HCT116 (cell line): ENCODE results near the gene HIF1AN. TPM values are rescaled to one million over a fixed set of nuclear protein-coding genes. Genes with fewer than 3 reads are reported as not detected.
A peak's percentile ranks its signal among the peaks of the same experiment; 100 is the strongest.

Source experiments
- ATAC-seq: fragments of 200-7000 bp; cut with Tn5 transposase; 2 replicates; pipeline ENCODE4 v1.9.1; 2020; ENCODE audit warnings: mild to moderate bottlenecking, moderate library complexity
- BruUV-seq: library from RNA; stranded (reverse); fragments of 400-500 nt; replicated peaks from 2 replicates; lab custom pipeline; 2021; lab: Mats Ljungman, UMichigan
- CTCF ChIA-PET: fragments of 300-600 bp; sonication (Branson Sonifier 250); formaldehyde crosslinking; loops from one replicate; lab custom pipeline; 2021; ENCODE audit warnings: antibody characterized with exemption; lab: Charles Lee
- POLR2A ChIA-PET: fragments of 300-600, 350-600 bp; sonication (Branson Sonifier 250); formaldehyde crosslinking; loops from one replicate; lab custom pipeline; 2021; ENCODE audit warnings: antibody characterized with exemption; lab: Charles Lee
- RAD21 ChIA-PET, 2 experiments: fragments of 300-600 bp; sonication (Branson Sonifier 250); formaldehyde crosslinking; loops; one replicate each; lab custom pipeline; 2023; ENCODE audit warnings: low total read pairs in 2 of 2; ENCODE audit not compliant: uncharacterized antibody in 2 of 2, unreplicated experiment in 2 of 2, low non-redundant PET in 1 of 2; lab: Charles Lee
- DNase-seq: peaks from one replicate; pipeline ENCODE4 v3.0.0-alpha.2; 2010; ENCODE audit warnings: low read depth, low spot score
- H2AFZ ChIP-seq: fragments of 200-600 bp; shearing (Covaris generic), sonication (generic); 2 replicates; pipeline ENCODE4 v1.6.1; 2017; ENCODE audit warnings: low read depth, mixed run types, mixed read lengths, antibody characterized with exemption, low read length; ENCODE audit not compliant: poor library complexity, severe bottlenecking
- H3K27ac ChIP-seq: 2 replicates; pipeline ENCODE4 v1.5.1; 2012; ENCODE audit warnings: low read depth, low read length
- H3K27me3 ChIP-seq: fragments of 200-600 bp; sonication (generic); 2 replicates; pipeline ENCODE4 v1.6.1; 2016; ENCODE audit warnings: mixed run types, low read length, mixed read lengths; ENCODE audit not compliant: insufficient read depth
- H3K36me3 ChIP-seq, 2 experiments: fragments of 200-500 bp in 1 of 2; fragments of 200-600 bp in 1 of 2; sonication (Bioruptor generic) in 1 of 2; sonication (generic) in 1 of 2; 2 replicates each; pipeline versions ENCODE4 v1.5.1 to v1.6.1; 2014 to 2016; ENCODE audit warnings: low read length in 2 of 2, inconsistent platforms in 1 of 2, mixed read lengths in 1 of 2, mixed run types in 1 of 2; ENCODE audit not compliant: insufficient read depth in 2 of 2, control insufficient read depth in 1 of 2
- H3K4me1 ChIP-seq, 2 experiments: fragments of 200-600 bp in 1 of 2; sonication (generic) in 1 of 2; 2 replicates each; pipeline versions ENCODE4 v1.5.1 to v1.6.1; 2012 to 2017; ENCODE audit warnings: low read length in 2 of 2, inconsistent platforms in 1 of 2, mild to moderate bottlenecking in 1 of 2, mixed read lengths in 1 of 2, mixed run types in 1 of 2, moderate library complexity in 1 of 2; ENCODE audit not compliant: insufficient read depth in 2 of 2, control insufficient read depth in 1 of 2
- H3K4me2 ChIP-seq: fragments of 200-600 bp; sonication (generic); 2 replicates; pipeline ENCODE4 v1.6.1; 2017; ENCODE audit warnings: mixed run types, low read length, mixed read lengths
- H3K4me3 ChIP-seq, 2 experiments: fragments of 200-600 bp in 1 of 2; sonication (generic) in 1 of 2; replicated peaks in 1 of 2; 2 replicates each; pipeline ENCODE4 v1.5.1; 2011 to 2016; ENCODE audit warnings: low read length in 2 of 2, control low read depth in 1 of 2, low read depth in 1 of 2, mild to moderate bottlenecking in 1 of 2, mixed read lengths in 1 of 2, mixed run types in 1 of 2
- H3K79me2 ChIP-seq: fragments of 200-600 bp; sonication (generic); 2 replicates; pipeline ENCODE4 v1.6.1; 2017; ENCODE audit warnings: mild to moderate bottlenecking, mixed run types, low read length, moderate library complexity, mixed read lengths; ENCODE audit not compliant: insufficient read depth
- H3K9ac ChIP-seq: fragments of 200-600 bp; sonication (generic); 2 replicates; pipeline ENCODE4 v1.6.1; 2016; ENCODE audit warnings: low read length, mixed read lengths
- H3K9me2 ChIP-seq: fragments of 200-600 bp; sonication (generic), shearing (Covaris generic); 2 replicates; pipeline ENCODE4 v1.6.1; 2017; ENCODE audit warnings: mixed run types, mild to moderate bottlenecking, moderate library complexity; ENCODE audit not compliant: insufficient read depth
- H3K9me3 ChIP-seq, 2 experiments: fragments of 200-500 bp in 1 of 2; fragments of 200-600 bp in 1 of 2; sonication (Bioruptor generic) in 1 of 2; sonication (generic) in 1 of 2; 2 replicates each; pipeline ENCODE4 v1.6.1; 2014 to 2017; ENCODE audit warnings: low read length in 2 of 2, mixed read lengths in 2 of 2, inconsistent platforms in 1 of 2, low read depth in 1 of 2, mild to moderate bottlenecking in 1 of 2, mixed run types in 1 of 2, moderate library complexity in 1 of 2; ENCODE audit not compliant: control insufficient read depth in 1 of 2, insufficient read depth in 1 of 2
- H4K20me1 ChIP-seq: fragments of 200-600 bp; sonication (generic), shearing (Covaris generic); 2 replicates; pipeline ENCODE4 v1.6.1; 2017; ENCODE audit warnings: mixed run types, mild to moderate bottlenecking, moderate library complexity; ENCODE audit not compliant: insufficient read depth
- CBX3 ChIP-seq: IDR thresholded peaks from 2 replicates; pipeline ENCODE4 v1.6.1; 2012; ENCODE audit warnings: low read depth
- CEBPB ChIP-seq: IDR thresholded peaks from 2 replicates; pipeline ENCODE4 v1.6.1; 2012; ENCODE audit warnings: low read depth
- EGR1 ChIP-seq: IDR thresholded peaks from 2 replicates; pipeline ENCODE4 v1.6.1; 2012; ENCODE audit warnings: low read depth
- FOSL1 ChIP-seq: IDR thresholded peaks from 2 replicates; pipeline ENCODE4 v1.6.1; 2012; ENCODE audit warnings: low read depth
- JUND ChIP-seq: IDR thresholded peaks from 2 replicates; pipeline ENCODE4 v1.6.1; 2012
- REST ChIP-seq: IDR thresholded peaks from 2 replicates; pipeline ENCODE4 v1.6.1; 2012; ENCODE audit warnings: low read depth
- SIN3A ChIP-seq: IDR thresholded peaks from 2 replicates; pipeline ENCODE4 v1.6.1; 2012; ENCODE audit warnings: low read depth
- SP1 ChIP-seq: IDR thresholded peaks from 2 replicates; pipeline ENCODE4 v1.6.1; 2012; ENCODE audit warnings: low read depth
- SRF ChIP-seq: IDR thresholded peaks from 2 replicates; pipeline ENCODE4 v1.6.1; 2012; ENCODE audit warnings: low read depth
- TCF7L2 ChIP-seq: IDR thresholded peaks from 2 replicates; pipeline ENCODE4 v1.7.0; 2011; ENCODE audit warnings: borderline replicate concordance, inconsistent platforms; ENCODE audit not compliant: insufficient read depth, insufficient read length; ENCODE audit errors: extremely low read depth
- YY1 ChIP-seq: IDR thresholded peaks from 2 replicates; pipeline ENCODE4 v1.6.1; 2011; ENCODE audit warnings: low read length, low read depth, moderate library complexity, mild to moderate bottlenecking; ENCODE audit not compliant: insufficient replicate concordance; ENCODE audit errors: extremely low read depth
- ZFX ChIP-seq: fragments of 450-650 bp; IDR thresholded peaks from 2 replicates; pipeline ENCODE4 v1.6.1; 2017
- ZNF274 ChIP-seq: fragments of 200-500 bp; sonication (Bioruptor generic); IDR thresholded peaks from 2 replicates; pipeline ENCODE4 v1.6.1; 2014; ENCODE audit warnings: mild to moderate bottlenecking, low read depth, low read length, inconsistent platforms
- intact Hi-C: fragments of 100-400 bp; cut with micrococcal nuclease; formaldehyde crosslinking; loops from 2 replicates; pipeline ENCODE4 v1.10.0; 2022
- total RNA-seq: library from RNA; stranded (reverse); gene quantifications from one replicate; pipeline ENCODE4 v1.2.1, GENCODE V29; 2021; ENCODE audit not compliant: unreplicated experiment
- TF ChIP-seq, protein P1 (sequence below): IDR thresholded peaks from 2 replicates; pipeline ENCODE4 v1.6.1; 2011; ENCODE audit warnings: mild to moderate bottlenecking, low read length, moderate library complexity; ENCODE audit not compliant: insufficient replicate concordance; ENCODE audit errors: extremely low read depth

HIF1AN gene
- total RNA-seq, 1 experiment from 2014 or later = 67.2 TPM

GRCh38 chr10:100522107-100522801 lies 13.5 kb upstream of the HIF1AN start:
- intact Hi-C loops = no loop called here
- Histone ChIP-seq H3K4me3 (no peak overlapping the region), H3K9me2 (no peaks in the 10 kb centered on the region), H2AFZ (no peak overlapping the region), H3K4me1 (no peaks in the 10 kb centered on the region), H3K79me2 (peaks cover 15% of the 10 kb centered on the region), H3K27me3 (no peaks in the 10 kb centered on the region), H3K36me3 (peaks cover 38 to 39% of the 10 kb centered on the region in 2 experiments), H3K27ac (no peak overlapping the region), H4K20me1 (no peaks in the 10 kb centered on the region), H3K4me2 (no peak overlapping the region), H3K9ac (no peak overlapping the region), H3K9me3 (no peaks in the 10 kb centered on the region)
- POLR2A ChIA-PET = interaction anchor here (1.4 to 1.5 kb wide), 2 partner anchors 13 to 356 kb away, joined by 4 read pairs; partner anchors contain the start of gene HIF1AN
- no peak for DNase-seq
- no TSS peak for BruUV-seq
- ATAC-seq = no peak
- CTCF ChIA-PET = interaction anchor here (0.5 to 2.2 kb wide), 5 partner anchors 12 to 356 kb away, joined by 3 to 6 read pairs (median 4); partner anchors contain the start of gene HIF1AN
- TF ChIP-seq JUND = peak; percentile 34
- no peak for TF ChIP-seq TCF7L2
- RAD21 ChIA-PET = no interaction called here

DNA sequence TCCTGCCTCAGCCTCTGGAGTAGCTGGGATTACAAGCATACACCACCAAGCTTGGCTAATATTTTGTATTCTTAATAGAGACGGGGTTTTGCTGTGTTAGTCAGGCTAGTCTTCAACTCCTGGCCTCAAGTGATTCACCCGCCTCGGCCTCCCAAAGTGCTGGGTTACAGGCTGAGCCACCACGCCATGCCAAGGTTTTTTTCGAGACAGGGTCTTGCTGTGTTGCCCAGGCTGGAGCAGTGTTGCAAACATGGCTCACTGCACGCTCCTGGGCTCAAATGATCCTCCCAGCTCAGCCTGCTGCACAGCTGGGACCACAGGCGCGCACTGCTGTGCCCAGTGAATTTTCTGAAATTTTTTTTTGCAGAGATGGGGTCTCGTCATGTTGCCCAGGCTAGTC lies 12.8 kb upstream of the HIF1AN start:
- ChIA-PET RAD21 (no interaction called here), CTCF (interaction anchor here (0.5 to 2.0 kb wide), 4 partner anchors 13 to 356 kb away, joined by 3 to 6 read pairs (median 4); partner anchors contain the start of gene HIF1AN), POLR2A (interaction anchor here (1.4 to 1.5 kb wide), 2 partner anchors 13 to 356 kb away, joined by 4 read pairs; partner anchors contain the start of gene HIF1AN)
- Histone ChIP-seq H3K4me2 (no peak overlapping the region), H4K20me1 (no peaks in the 10 kb centered on the region), H3K27ac (no peak overlapping the region), H3K9me2 (no peaks in the 10 kb centered on the region), H3K4me3 (no peak overlapping the region), H3K9ac (no peak overlapping the region), H3K27me3 (no peaks in the 10 kb centered on the region), H2AFZ (no peak overlapping the region), H3K36me3 (peaks cover 42% of the 10 kb centered on the region in 2 experiments), H3K9me3 (no peaks in the 10 kb centered on the region), H3K4me1 (no peaks in the 10 kb centered on the region), H3K79me2 (peaks cover 22% of the 10 kb centered on the region)
- intact Hi-C loops = no loop called here
- ATAC-seq (no peak), DNase-seq (no peak)
- no TSS peak for BruUV-seq
- no peak for TF ChIP-seq SIN3A
- TF ChIP-seq EGR1 = no peak
- TF ChIP-seq, protein P1, sequence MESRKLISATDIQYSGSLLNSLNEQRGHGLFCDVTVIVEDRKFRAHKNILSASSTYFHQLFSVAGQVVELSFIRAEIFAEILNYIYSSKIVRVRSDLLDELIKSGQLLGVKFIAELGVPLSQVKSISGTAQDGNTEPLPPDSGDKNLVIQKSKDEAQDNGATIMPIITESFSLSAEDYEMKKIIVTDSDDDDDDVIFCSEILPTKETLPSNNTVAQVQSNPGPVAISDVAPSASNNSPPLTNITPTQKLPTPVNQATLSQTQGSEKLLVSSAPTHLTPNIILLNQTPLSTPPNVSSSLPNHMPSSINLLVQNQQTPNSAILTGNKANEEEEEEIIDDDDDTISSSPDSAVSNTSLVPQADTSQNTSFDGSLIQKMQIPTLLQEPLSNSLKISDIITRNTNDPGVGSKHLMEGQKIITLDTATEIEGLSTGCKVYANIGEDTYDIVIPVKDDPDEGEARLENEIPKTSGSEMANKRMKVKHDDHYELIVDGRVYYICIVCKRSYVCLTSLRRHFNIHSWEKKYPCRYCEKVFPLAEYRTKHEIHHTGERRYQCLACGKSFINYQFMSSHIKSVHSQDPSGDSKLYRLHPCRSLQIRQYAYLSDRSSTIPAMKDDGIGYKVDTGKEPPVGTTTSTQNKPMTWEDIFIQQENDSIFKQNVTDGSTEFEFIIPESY = no peak
- no peak for TF ChIP-seq SRF
- no peak for TF ChIP-seq TCF7L2
- no peak for TF ChIP-seq REST
- TF ChIP-seq YY1 = no peak
- no peak for TF ChIP-seq CBX3
- TF ChIP-seq ZFX = no peak
- TF ChIP-seq ZNF274 = no peak
- TF ChIP-seq FOSL1 = no peak
- no peak for TF ChIP-seq SP1
- TF ChIP-seq CEBPB = no peak
